Stimulated activated CD8-positive, alpha-beta memory T cell treated with anti-CD3 and anti-CD28 coated beads, Interleukin-4, amount 100 ng/mL, for 24 hours (primary cell): ENCODE measurements around the gene NBAS.
"Not testable (repeated sequence)": the region's sequence is repeated elsewhere in the genome, so short reads cannot be mapped to it uniquely, and the experiment has no call there.

Experiments
- DNase-seq: peaks from one replicate; pipeline ENCODE4 v3.0.0-alpha.2; 2020; ENCODE audit warnings: low read depth

NBAS gene

DNA sequence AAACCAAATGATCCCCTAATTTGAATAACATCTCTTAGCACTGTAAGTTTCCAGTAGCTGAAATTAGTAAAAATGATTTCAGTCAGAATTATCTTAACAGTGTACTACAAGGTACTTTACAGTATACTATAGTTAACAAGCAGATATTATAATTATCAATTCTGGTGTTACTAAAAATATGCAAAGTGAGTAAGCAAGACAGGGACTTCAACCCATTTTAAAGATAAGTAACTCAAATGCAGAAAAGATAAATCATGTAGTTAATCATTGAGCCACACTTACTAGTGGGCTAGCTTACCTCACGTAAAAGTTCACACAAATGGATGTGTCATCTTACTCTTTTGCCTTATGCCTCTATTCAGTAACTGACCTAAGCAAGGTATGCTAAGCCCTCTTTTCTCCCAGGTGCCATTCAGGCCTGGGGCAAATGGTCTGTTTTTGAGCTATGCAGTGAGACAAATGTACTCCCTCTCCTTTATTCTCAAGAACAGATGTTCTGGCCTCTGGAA, 101.0 kb downstream of the NBAS start:
- no peak for DNase-seq

DNA sequence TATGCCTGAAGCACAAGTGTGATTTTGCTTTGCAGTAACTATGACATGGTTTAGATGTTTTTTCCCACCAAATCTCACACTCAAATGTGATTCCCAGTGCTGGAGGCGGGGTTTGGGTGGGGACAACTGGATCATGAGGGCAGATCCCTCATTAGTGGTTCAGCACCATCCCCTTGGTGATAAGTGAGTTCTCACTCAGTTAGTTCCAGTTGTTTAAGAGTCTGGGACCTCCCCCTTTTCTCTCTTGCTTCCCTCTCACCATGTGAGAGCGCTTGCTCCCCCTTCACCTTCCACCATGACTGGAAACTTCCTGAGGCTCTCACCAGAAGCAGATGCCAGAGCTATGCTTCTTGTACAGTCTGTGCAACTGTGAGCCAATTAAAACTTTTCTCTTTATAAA, 102.9 kb downstream of the NBAS start:
- no peak for DNase-seq

DNA sequence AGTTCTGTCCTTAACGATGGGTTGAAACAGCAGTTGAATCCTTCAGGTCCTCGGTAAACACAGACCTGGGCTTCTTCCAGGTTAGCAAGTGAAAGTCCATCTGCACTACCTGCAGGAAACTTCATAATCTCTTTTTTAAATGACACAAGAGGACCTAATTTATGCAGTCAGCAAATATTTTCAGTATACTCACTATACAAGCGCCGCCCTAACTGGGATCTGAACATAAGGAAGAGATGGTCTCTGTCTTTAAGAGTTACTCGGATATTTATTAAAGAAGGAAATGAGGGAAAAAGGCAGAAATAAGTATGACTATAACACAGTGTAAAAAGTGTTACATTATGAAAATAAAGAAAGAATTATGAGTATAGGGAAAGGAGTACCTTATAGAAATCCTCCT, 103.3 kb downstream of the NBAS start:
- DNase-seq, result no peak

DNA sequence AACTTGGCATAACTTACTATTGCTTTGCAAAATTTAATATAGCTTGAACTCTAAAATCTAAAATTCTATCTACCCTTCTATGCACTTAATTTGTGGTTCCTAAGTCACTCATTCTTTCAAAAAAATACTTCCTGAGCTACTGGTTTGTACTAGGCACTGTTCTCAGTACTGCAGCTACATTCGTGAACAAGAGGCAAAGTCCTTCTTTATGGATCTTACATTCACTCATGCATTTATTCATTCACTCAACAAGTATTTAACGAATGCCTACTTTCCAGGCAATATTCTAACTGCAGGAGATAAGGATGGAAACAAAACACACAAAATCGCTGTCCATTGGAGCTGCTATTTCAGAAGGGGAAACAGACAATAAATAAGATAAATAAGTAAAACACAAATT, 104.8 kb downstream of the NBAS start:
- no peak for DNase-seq

DNA sequence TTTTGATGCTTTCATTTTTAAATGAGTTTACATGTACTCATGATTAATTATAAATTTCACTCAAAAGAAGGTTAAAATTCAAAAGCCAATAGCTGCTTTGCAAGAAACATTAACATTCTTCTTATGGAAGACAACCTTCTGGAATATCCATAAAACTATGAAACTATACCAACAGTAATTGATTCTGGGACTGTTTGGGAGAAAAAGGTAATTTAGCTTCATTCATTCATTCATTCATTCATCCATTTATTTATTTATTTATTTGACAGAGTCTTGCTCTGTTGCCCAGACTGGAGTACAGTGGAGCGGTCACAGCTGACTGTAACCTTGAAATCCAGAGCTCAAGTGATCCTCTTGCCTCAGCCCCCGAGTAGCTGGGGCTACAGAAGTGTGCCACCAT, 110.3 kb downstream of the NBAS start:
- DNase-seq, result no peak

DNA sequence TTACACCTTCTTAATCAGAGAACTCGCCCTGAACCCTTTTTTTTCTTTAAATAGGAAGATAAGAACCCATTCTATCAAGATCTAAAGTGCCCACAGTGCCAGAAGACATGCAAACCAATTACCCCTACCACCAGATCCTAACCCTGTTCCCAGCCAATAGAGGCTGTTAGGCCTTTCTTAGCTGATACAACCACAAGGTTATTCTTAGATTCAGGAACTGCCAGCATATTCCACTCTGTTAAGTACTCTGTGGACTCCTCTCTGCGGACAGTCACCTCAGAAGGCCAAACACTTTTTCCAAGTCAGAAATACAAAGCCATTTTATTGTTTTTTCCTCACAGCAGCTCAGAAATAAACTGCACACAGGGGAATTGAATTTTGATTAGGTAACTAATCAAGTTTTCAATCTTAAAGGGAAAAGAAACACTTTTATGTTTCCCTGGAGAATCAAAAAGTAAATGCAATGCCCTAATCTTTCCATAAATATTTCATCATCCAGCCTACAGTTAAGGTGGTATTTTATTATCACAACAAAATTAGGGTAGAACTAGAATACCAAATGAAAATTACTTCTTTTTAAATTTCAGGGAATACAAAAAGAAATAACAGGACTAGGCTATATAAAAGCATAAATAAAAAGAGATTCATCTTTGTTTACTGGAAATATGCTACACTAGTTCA, 111.4 kb downstream of the NBAS start:
- no peak for DNase-seq

DNA sequence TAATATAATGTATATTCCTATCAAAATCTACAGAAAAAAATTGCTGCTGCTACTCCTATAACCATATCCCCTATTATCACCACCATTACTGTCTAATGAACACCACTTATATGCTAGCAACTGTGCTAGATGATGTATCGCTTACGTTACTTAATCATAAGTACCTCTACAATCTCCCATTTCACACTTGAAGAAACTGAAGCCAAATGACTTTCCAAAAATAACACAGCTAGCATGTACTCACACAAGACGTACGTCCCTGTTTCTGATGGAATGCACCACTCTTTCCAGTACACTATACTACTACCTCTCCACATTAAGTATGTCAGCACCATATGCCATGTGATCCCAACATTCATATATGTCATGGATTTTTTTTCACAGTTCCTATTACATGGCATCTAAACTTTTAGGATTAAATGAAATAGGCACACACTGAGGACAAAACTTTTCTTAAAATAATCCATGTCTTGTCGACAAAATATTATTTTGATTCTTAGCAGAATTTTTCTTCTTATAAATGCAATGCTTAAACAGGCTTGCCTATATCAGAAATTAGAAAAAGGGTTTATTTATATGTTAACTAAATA, 112.8 kb downstream of the NBAS start:
- DNase-seq, result no peak

DNA sequence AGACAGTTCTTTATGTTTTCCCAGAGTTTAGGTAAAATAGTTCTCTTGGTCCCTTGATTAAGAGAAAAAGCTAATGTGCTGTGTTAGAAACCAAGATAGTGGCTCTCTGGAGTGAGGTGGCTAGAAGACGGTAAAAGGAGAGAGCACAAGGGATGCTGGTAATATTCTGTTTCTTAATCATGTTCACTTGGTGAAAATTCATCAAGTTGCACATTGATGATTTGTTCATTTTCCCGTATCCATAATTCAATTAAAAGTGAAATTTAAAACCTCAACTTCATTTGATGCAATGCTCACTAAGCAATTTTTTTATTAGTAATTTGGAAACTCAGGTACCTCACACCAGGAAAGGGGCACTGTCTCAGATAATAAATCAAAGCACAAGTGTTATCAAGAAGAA, 113.8 kb downstream of the NBAS start:
- DNase-seq, result no peak

DNA sequence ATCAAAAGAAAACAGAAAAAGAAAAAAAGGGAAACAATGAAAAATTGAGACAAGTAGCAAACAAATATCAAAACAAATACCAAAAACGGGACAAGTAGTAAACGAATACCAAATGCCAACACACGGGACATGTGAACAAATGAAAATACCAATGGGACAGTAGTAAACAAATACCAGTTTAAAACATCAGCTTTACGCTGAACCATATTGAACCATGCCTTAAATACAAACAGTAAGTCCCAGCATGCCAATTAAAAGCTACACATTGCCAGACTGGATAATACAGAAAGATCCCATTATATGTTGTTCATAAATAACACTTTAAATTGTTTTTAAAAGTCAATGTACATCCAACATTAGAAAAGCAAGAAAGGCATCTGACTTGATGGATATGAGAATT, 114.2 kb downstream of the NBAS start:
- no peak for DNase-seq

DNA sequence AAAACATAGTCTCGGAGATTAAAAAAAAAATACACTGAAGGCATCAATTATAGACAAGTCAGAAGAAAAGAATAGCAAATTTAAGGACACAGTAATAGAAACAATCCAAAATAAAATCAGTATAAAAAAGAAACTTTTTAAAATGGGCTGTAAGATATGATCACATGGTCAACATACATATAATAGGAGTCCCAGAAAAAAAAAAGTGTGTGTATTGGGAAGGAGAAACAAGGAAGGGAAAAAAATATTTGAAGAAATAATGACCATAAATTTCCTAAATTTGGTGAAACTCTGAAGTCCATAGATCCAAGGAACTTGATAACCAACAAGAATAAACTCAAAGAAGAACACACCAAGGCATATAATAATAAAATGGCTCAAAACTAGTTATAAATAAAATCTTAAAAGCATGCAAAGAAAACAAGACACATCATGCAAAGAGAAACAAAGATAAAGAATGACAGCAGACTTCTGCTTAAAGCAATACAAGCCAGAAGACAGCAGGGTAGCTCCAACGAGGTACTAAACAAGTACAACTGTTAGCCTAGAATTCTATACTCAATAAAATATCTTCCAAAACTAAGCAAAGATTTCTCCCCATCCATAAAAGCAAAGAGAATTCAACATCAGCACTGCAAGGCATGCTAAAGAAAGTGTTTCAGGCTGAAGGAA, 115.1 kb downstream of the NBAS start:
- DNase-seq, result no peak

DNA sequence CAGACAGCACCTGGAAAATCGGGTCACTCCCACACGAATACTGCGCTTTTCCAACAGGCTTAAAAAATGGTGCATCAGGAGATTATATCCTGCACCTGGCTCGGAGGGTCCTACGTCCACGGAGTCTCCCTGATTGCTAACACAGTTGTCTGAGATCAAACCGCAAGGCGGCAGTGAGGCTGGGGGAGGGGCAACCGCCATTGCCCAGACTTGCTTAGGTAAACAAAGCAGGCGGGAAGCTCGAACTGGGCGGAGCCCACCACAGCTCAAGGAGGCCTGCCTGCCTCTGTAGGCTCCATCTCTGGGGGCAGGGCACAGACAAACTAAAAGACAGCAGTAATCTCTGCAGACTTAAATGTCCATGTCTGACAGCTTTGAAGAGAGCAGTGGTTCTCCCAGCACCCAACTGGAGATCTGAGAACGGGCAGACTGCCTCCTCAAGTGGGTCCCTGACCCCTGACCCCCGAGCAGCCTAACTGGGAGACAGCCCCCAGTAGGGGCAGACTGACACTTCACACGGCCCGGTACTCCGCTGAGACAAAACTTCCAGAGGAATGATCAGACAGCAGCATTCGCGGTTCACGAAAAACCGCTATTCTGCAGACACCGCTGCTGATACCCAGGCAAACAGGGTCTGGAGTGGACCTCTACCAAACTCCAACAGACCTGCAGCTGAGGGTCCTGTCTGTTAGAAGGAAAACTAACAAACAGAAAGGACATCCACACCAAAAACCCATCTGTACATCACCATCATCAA, 121.2 kb downstream of the NBAS start:
- not testable (repeated sequence) for DNase-seq

DNA sequence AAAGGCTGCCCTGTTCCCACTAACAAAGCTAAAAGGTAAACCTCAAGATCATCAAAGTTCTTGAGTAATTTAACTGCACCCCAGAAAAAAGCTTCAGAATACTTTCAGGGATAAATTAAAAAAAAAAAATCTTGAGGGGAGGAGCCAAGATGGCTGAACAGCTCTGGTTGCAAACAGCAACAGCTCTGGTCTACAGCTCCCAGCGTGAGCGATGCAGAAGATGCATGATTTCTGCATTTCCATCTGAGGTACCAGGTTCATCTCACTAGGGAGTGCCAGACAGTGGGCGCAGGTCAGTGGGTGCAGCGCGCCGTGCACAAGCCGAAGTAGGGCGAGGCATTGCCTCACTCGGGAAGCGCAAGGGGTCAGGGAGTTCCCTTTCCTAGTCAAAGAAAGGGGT, 121.8 kb downstream of the NBAS start:
- not testable (repeated sequence) for DNase-seq

DNA sequence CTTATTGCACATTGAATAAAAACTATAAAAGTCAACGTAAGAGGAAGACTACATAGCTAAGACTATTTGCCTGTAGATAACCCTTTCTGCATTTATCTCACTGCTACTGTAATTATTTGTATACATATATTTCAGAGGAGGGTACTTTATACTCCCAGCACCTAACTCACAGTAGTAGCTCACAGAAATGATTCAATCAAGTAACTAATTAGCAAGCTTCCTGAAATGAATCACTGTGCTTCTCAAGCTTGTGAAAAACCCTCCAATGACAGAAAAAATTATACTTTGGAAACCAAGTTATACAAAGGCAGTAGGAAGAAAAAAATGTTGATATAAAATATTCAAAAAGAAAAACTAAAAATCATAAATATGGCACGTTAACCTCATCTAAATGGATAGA, 124.9 kb downstream of the NBAS start:
- no peak for DNase-seq

DNA sequence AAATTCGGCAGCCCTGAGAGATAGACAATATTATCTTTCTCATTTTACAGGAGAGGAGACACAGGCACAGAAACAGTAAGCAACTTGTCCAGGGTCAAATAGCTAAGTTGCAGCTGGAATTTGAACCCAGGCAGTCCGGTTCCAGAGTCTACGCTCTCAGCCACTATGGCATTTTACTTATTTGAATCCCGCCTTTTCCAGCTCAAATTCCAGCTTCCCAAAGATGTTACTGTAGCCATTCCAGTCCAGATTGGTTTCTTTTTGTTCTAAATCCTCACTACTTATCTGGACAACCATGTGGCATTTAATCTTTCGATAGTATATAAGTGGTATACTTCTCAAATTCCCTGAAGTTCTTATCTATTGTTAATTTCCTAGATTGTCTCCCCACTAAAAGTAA, 125.7 kb downstream of the NBAS start:
- no peak for DNase-seq

DNA sequence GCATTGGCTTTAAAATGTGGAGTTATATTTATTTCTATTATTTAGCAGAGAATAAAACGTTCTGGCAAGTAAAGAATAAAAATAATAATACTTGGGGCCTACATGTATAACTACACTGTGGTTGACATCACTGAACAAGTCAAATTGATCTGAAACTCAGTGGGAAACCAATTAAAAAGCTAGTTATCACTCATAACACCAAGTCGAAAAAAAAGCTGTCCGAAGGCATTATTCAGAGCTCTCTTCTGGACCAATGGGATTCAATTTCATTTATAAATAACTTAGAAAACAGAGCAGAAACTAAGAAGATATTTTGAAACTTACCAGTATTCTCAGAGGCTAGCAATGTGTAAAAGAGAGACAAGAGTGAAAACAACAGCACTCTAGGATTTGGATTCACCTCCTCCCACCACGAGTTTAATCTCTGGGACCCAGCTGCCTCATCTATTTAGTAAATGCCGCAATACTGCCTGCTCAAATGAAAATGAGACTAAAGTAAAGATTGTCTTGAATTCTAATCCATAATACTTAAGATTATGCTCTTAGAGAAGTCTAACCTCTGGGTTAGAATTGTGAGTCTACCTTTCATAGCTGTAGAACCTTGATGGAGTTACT, 128.4 kb downstream of the NBAS start:
- no peak for DNase-seq

DNA sequence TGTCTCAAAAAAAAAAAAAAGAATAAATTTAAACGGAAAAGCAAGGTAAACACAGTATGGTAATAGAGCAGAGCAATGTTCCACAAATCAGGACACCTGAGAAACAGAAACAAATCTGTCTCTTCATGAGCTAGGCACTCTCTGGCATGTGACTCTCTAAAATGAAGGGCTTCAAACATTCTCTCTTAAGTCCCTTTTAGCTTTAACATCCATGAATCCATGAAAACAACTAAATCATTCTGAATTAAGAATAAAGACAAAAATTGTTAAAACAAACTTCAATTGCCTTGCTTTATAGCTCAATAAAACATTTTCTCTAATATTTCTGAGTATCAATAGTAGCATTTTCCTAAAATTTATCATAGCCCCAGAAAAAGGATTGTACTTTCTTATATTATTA, 132.1 kb downstream of the NBAS start:
- no peak for DNase-seq

DNA sequence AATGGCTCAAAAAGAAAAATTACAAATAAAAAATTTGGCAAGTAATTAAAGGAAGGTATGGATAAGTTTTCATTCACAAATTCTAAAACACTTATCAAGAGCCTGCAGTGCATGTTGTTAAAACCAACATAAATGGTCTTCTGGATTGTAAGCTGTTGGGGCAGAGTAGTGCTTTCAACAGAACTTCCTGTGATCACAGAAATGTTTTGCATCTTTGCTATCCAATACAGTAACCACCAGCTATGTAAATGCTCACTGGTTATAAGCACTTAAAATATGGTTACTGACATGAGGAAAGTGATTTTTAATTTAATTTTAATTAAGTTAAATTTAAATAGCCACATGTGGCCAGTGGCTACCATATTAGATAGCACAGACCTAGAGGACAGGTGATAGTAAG, 133.1 kb downstream of the NBAS start:
- DNase-seq, result no peak

DNA sequence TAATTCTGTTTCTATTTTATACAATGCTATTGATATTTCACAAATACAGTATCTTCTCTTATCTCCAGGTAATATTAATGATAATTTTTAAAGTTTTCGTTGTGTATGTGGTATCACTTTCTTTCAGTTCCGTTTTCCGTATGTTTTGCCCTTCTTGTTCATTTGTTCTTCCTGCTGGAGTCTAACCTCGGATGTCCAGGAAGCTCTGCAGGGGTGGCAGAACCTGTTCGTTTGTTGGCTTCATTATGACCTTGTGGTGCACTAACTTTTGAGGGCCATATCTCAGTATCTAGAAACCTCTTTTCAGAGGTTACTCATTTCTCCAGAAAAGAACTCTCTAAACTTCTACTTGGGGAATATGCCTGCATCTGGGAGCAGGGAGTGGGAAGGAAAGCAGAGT, 134.5 kb downstream of the NBAS start:
- no peak for DNase-seq

DNA sequence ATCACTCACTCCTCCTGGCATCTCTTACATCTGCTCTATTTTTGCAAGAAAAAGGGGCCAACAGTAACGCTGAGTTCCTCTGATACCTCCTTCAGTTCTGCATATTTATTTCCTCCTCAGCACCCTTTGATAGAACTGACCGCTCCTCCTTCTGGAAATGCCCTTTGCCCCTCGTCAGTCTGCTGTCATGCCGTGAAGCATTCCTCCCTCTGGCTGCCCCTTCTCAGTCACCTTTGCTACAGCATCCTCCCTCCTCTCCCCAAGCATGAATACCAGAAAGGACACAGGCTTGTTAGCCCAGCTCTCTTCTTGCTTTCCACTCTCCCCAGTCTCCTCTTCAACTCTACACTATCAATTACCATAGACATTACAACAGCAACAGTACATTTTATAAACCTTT, 135.4 kb downstream of the NBAS start:
- no peak for DNase-seq

DNA sequence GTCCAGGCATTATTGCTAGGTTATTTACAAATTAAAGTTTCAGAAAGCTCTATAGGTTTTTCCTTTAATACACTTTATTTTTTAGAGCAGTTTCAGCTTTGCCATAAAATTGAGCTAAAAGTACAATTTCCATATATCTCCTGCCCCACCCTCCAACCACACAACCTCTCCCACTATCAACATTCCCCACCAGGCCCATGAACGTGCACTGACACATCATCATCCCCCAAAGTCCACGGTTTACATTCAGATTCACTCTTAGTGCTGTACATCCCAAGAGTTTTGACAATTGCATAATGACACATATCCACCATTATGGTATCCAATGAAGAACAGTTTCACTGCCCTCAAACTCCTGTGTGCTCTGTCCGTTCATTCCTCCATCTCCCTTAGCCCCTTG, 139.4 kb downstream of the NBAS start:
- no peak for DNase-seq

DNA sequence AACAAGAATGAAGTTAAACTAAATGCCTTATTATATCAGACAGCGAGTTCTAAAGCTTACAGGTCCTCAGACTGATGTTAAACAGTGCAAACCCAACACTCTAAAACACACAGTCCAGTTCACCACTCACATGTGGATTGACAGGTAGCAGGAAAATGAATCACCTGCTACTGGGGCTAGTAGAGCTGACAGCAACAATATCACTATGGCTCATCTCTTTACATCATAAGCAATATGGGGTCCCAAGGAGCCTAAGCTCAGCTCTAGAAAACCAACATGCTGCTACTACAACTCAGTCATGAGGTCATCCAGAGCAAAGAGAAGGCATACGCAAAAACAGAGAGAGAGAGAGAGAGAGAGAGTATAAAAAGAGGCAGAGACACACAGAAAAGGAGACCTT, 145.4 kb downstream of the NBAS start:
- no peak for DNase-seq

DNA sequence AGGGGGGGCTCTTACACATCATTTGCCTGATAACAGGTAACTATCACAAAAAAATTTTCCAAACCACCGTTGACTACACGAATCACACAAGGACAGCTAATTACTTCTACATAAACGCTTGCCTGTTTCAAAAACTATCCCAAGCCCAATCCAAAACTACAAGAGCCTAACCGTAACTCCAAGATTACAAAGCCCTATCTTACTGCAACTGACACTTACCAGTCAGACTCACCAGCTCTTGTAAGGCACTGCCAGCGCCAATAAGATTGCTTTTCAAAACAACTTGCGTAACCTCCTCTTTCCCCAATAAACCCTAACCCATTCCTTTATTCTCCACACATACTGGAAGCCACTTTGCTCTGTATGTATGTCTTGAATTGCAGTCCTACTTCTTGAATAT, 148.4 kb downstream of the NBAS start:
- no peak for DNase-seq
